AG08395 (cell line): Measurements from ENCODE around the gene IL27RA.
A peak's percentile ranks its signal among the peaks of the same experiment; 100 is the strongest.
"Not testable (repeated sequence)": the region's sequence is repeated elsewhere in the genome, so short reads cannot be mapped to it uniquely, and the experiment has no call there.

Experiments
- DNase-seq: peaks from one replicate; pipeline ENCODE4 v3.0.0; 2012; ENCODE audit warnings: mixed read lengths, low spot score

Gene IL27RA

DNA sequence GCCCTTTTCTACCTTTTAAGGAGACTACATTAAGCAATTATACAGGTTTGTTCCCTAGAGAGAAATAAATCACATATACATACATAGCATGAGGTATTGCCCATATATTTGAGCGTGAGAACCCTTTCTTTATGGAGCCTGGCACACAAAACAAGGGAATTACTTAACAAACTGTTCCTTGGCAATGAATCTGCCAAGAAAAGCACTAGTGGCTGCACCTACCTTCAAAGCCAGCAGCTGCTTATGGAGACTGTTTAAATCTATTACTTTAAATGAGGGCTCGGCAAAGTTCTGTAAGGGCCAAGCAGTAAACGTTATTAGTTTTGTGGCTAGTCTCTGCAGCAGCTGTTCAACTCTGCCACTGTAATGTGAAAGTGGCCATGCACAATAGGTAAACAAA is 32.5 kb upstream of the IL27RA start:
- DNase-seq, result peak; percentile 0

GRCh38 chr19:14000691-14001375 is 30.7 kb upstream of the IL27RA start:
- DNase-seq, result no peak

- DNase-seq, result peak; percentile 1
These were observed 28.9 kb upstream of the IL27RA start for GRCh38 chr19:14002571-14003250.

DNA sequence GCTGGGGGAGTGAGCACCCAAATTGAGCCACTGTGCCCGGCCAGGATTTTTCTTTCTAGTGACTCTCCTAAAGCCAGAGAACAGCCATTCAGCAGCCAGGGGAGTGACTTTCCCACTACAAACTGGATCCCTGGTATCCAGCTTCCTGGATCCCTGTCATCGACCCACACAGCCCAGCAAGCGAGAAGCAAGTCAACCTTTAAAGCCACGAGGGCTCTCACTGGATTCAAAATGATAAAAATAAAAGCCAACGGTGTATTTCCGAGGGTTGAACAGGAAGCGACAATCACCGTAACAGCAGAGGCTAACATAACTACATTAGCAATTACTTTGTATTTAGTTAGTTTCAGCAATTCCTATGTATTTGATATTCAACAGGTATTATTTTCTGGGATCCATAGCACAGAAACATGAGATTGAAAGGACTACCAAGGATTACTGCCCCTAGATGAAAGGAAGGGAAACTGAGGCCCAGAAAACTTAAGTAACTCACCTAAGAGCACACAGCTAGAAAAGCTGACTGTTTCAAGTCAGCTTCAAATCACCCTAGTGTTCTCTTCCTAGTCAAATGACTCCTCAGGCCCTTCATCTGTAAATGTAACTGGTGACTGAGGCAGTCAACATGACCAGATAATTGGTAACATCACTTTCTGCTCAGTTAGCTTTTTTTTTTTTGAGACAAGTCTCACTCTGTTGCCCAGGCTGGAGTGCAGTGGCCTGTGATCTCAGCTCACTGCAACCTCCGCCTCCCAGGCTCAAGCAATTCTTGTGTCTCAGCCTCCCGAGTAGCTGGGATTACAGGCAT is 28.1 kb upstream of the IL27RA start:
- DNase-seq, result peak; percentile 7

- DNase-seq, result peak; percentile 33
These were observed 26.8 kb upstream of the IL27RA start for GRCh38 chr19:14004619-14005348.

- peak; percentile 86 for DNase-seq
These were observed 26.0 kb upstream of the IL27RA start for GRCh38 chr19:14005349-14006084.

- peak; percentile 95 for DNase-seq
These were observed 25.3 kb upstream of the IL27RA start, which contains the start of gene RFX1 for GRCh38 chr19:14006085-14006765. RFX1 (minus strand) TSS chr19:14006320; CDS start chr19:13993843, 12,477 bp downstream.

GRCh38 chr19:14006766-14007562 is 24.6 kb upstream of the IL27RA start:
- DNase-seq, result no peak

DNA sequence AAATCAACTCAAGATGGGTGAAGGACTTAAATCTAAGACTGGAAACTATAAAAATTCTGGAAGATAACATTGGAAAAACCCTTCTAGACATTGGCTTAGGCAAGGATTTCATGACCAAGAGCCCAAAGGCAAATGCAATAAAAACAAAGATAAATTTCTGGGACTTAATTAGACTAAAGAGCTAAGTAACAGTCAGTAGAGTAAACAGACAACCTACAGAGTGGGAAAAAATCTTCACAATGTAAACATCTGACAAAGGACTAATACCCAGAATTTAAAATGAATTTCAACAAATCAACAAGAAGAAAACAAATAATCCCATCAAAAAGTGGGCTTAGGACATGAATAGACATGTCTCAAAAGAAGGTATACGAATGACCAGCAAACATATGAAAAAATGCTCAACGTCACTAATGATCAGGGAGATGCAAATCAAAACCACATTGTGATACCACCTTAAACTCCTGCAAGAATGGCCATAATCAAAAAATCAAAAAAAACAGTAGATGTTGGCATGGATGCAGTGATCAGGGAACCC is 19.1 kb upstream of the IL27RA start:
- DNase-seq, result no peak

- no peak for DNase-seq
These were observed 16.0 kb upstream of the IL27RA start for GRCh38 chr19:14015524-14016035.

DNA sequence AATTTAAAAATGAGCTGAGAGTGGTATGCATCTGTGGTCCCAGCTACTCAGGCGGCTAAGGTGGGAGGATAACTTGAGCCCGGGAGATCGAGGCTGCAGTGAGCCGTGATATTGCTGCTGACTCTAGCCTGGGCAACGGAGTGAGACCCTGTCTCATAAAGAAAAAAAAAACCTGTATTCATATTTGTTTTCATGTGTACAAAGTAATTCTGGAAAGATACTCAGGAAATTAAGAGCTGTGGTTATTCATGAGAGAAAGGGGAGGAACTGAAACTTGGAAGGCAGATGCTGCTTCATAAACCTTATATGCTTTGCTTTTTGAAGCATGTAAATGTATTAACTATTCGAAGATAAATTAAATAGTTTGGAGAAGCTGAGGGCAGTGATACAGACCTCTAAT is 12.5 kb upstream of the IL27RA start:
- DNase-seq, result no peak

DNA sequence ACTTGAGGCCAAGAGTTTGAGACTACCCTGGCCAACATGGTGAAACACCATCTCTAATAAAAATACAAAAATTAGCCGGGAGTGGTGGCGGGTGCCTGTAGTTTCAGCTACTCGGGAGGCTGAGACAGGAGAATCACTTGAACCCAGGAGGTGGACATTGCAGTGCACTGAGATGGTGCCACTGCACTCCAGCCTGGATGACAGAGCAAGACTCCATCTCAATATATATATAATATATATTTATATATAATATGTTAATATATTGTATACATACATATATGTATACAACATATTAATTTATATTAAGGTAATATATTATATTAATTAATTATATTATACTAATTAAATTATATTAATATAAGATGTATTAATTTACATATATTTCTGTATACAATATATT is 11.8 kb upstream of the IL27RA start:
- DNase-seq, result not testable (repeated sequence)

DNA sequence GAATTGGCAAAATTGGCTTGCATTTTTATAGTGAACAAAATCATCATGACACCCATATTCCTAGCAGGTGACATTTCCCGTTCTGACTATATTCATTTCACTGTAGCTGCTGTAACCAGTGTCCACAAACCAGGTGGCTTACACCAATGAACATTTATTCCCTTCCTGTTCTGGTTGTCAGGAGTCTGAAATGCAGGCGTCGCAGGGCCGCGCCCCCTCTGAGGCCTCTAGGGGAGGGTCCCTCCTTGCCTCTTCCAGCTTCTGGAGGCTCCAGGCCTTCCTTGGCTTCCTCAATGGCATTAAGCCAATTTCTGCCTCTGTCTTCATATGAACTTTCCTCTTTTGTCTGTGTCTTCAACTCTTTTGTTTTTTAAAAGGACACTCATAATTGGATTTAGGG is 10.1 kb upstream of the IL27RA start:
- DNase-seq, result no peak

- no peak for DNase-seq
These were observed 9.1 kb upstream of the IL27RA start for GRCh38 chr19:14022469-14022868.

- peak; percentile 54 for DNase-seq
These were observed 7.9 kb upstream of the IL27RA start for GRCh38 chr19:14023404-14024235.

GRCh38 chr19:14026652-14027192 is 4.8 kb upstream of the IL27RA start:
- not testable (repeated sequence) for DNase-seq

GRCh38 chr19:14027856-14028450 is 3.6 kb upstream of the IL27RA start, which contains the start of gene RLN3:
RLN3 (plus strand) TSS chr19:14028148; CDS start chr19:14028205, 57 bp downstream.
- no peak for DNase-seq

DNA sequence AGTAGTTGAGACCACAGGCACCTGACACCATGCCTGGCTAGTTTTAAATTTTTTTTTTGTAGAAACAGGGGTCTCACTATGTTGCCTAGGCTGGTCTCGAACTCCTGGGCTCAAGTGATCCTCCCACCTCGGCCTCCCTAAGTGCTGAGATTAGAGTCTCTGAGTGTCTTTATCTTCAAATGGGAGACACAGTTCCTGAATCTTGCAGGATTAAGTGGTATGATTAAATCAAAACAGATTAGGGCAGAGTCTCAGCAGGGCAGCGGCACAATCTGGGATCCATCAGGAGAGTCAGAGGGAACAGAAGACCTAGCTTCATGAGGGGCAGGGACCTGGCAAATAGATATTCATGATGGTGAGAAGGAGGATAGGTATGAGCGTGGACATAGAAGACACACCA is 2.7 kb upstream of the IL27RA start:
- DNase-seq, result no peak
